Osteoblast (primary cell): ENCODE results near the gene ADGRD1. TPM values are rescaled to one million over a fixed set of nuclear protein-coding genes. Genes with fewer than 3 reads are reported as not detected.

Experiments
- DNase-seq: peaks from one replicate; pipeline ENCODE4 v3.0.0; 2011; ENCODE audit warnings: low spot score, mixed read lengths; ENCODE audit not compliant: insufficient read length; ENCODE audit errors: missing footprints
- H2AFZ ChIP-seq: 2 replicates; pipeline ENCODE4 v1.6.0; 2011; ENCODE audit warnings: mild to moderate bottlenecking, low read length
- H3K27ac ChIP-seq: 2 replicates; pipeline ENCODE4 v1.5.1; 2011; ENCODE audit warnings: mild to moderate bottlenecking, low read depth, low read length, moderate library complexity
- H3K27me3 ChIP-seq: 2 replicates; pipeline ENCODE4 v1.6.0; 2012; ENCODE audit warnings: mild to moderate bottlenecking, control low read depth, inconsistent platforms, low read length, moderate library complexity; ENCODE audit not compliant: insufficient read depth
- H3K36me3 ChIP-seq: 2 replicates; pipeline ENCODE4 v1.5.1; 2011; ENCODE audit warnings: mild to moderate bottlenecking, low read length, control low read depth, moderate library complexity; ENCODE audit not compliant: insufficient read depth
- H3K4me1 ChIP-seq: 2 replicates; pipeline ENCODE4 v1.5.1; 2011; ENCODE audit warnings: mild to moderate bottlenecking, low read length, control low read depth, moderate library complexity; ENCODE audit not compliant: insufficient read depth
- H3K4me2 ChIP-seq: 2 replicates; pipeline ENCODE4 v1.6.0; 2011; ENCODE audit warnings: mild to moderate bottlenecking, low read length; ENCODE audit not compliant: insufficient read depth
- H3K4me3 ChIP-seq: fragments of 200-600 bp; sonication (generic); 3 replicates; pipeline ENCODE4 v1.5.1; 2012; ENCODE audit warnings: mild to moderate bottlenecking, low read length, inconsistent platforms; ENCODE audit not compliant: insufficient read depth
- H3K79me2 ChIP-seq: 2 replicates; pipeline ENCODE4 v1.6.0; 2012; ENCODE audit warnings: mild to moderate bottlenecking, low read length, control low read depth, inconsistent platforms; ENCODE audit not compliant: insufficient read depth
- H3K9me3 ChIP-seq: 2 replicates; pipeline ENCODE4 v1.5.1; 2011; ENCODE audit warnings: low read depth, low read length, control low read depth
- H4K20me1 ChIP-seq: 2 replicates; pipeline ENCODE4 v1.6.0; 2012; ENCODE audit warnings: mild to moderate bottlenecking, low read length, control low read depth; ENCODE audit not compliant: insufficient read depth
- total RNA-seq: library from RNA; depleted of rRNA; stranded (reverse); fragments of >200 nt; gene quantifications from 2 replicates; pipeline ENCODE4 v1.2.3, GENCODE V29; 2012
- TF ChIP-seq, protein P1 (sequence below): IDR thresholded peaks from 2 replicates; pipeline ENCODE4 v1.5.1; 2011; ENCODE audit warnings: mild to moderate bottlenecking, low read depth, low read length, moderate library complexity; ENCODE audit errors: extremely low read depth

The ADGRD1 gene
- total RNA-seq, 1 donor = 0.72 TPM

DNA sequence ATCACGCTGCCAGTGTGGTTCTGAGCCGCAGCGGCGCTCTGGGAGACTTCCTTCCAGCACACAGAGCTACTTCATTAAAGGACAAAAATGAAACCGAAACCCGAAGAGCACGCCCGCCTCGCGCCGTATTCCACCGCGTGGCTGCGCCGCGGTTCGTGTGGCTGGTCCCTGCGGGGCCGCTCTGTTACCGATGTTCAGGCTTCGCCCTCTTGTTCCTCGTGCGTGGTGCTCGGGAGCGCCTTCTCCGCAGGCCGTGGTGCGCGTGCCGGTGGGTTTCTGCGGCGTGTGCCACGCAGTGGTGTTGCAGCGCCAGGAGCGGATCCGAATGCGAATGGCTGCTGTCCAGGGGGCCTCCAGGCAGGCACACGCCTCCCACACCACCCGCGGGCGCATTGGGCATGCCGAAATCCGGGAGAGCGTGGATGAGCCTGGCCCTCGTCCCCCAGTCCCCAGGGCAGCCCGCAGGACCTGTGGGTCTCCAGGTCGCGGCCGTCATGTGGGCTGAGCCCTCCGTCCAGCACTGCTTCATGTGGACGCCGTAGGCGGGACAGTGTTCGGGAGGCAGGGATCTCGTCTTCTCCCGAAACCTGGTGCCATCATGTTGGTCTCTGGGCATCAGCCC lies 91.2 kb downstream of the ADGRD1 start:
- Histone ChIP-seq H3K79me2 (no peaks in the 10 kb centered on the region), H3K36me3 (no peaks in the 10 kb centered on the region), H4K20me1 (no peaks in the 10 kb centered on the region), H3K27ac (no peak overlapping the region), H3K4me1 (no peaks in the 10 kb centered on the region), H3K9me3 (peaks cover 1% of the 10 kb centered on the region), H2AFZ (no peak overlapping the region), H3K4me3 (no peak overlapping the region), H3K27me3 (no peaks in the 10 kb centered on the region), H3K4me2 (no peak overlapping the region)
- peak; percentile 54 for DNase-seq
- TF ChIP-seq, protein P1, sequence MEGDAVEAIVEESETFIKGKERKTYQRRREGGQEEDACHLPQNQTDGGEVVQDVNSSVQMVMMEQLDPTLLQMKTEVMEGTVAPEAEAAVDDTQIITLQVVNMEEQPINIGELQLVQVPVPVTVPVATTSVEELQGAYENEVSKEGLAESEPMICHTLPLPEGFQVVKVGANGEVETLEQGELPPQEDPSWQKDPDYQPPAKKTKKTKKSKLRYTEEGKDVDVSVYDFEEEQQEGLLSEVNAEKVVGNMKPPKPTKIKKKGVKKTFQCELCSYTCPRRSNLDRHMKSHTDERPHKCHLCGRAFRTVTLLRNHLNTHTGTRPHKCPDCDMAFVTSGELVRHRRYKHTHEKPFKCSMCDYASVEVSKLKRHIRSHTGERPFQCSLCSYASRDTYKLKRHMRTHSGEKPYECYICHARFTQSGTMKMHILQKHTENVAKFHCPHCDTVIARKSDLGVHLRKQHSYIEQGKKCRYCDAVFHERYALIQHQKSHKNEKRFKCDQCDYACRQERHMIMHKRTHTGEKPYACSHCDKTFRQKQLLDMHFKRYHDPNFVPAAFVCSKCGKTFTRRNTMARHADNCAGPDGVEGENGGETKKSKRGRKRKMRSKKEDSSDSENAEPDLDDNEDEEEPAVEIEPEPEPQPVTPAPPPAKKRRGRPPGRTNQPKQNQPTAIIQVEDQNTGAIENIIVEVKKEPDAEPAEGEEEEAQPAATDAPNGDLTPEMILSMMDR = no peak

DNA sequence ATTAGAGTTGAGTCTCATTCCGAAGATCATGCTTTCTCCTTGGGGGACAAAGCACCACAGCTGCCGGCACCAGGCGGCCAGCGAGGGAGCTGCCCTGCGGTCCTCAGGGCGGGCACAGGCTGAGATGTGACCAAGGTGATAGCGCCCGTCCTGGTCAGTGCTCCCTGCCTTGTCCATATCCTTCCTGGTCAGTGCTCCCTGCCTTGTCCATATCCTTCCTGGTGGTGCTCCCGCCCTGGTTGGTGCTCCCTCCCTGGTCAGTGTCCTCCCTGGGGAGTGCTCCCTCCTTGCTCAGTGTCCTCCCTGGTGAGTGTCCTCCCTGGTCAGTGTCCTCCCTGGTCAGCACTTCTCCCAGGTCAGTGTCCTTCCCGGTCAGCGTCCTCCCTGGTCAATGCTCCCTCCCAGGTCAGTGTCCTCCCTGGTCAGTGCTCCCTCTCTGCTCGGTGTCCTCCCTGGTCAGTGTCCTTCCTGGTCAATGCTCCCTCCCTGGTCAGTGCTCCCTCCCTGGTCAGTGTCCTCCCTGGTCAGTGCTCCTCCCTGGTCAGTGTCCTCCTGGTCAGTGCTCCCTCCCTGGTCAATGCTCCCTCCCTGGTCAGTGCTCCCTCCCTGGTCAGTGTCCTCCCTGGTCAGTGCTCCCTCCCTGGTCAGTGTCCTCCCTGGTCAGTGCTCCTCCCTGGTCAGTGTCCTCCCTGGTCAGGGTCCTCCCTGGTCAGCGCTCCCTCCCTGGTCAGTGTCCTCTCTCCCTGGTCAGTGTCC lies 92.2 kb downstream of the ADGRD1 start:
- no peaks in the 10 kb centered on the region for H3K27me3 ChIP-seq
- no peaks in the 10 kb centered on the region for H4K20me1 ChIP-seq
- no peaks in the 10 kb centered on the region for H3K4me1 ChIP-seq
- TF ChIP-seq, protein P1 = no peak
- peaks cover 1% of the 10 kb centered on the region for H3K9me3 ChIP-seq
- DNase-seq = peak; percentile 35
- no peak overlapping the region for H3K27ac ChIP-seq
- no peak overlapping the region for H3K4me3 ChIP-seq
- no peak overlapping the region for H2AFZ ChIP-seq
- H3K79me2 ChIP-seq = no peaks in the 10 kb centered on the region
- H3K36me3 ChIP-seq = no peaks in the 10 kb centered on the region
- H3K4me2 ChIP-seq = no peak overlapping the region

DNA sequence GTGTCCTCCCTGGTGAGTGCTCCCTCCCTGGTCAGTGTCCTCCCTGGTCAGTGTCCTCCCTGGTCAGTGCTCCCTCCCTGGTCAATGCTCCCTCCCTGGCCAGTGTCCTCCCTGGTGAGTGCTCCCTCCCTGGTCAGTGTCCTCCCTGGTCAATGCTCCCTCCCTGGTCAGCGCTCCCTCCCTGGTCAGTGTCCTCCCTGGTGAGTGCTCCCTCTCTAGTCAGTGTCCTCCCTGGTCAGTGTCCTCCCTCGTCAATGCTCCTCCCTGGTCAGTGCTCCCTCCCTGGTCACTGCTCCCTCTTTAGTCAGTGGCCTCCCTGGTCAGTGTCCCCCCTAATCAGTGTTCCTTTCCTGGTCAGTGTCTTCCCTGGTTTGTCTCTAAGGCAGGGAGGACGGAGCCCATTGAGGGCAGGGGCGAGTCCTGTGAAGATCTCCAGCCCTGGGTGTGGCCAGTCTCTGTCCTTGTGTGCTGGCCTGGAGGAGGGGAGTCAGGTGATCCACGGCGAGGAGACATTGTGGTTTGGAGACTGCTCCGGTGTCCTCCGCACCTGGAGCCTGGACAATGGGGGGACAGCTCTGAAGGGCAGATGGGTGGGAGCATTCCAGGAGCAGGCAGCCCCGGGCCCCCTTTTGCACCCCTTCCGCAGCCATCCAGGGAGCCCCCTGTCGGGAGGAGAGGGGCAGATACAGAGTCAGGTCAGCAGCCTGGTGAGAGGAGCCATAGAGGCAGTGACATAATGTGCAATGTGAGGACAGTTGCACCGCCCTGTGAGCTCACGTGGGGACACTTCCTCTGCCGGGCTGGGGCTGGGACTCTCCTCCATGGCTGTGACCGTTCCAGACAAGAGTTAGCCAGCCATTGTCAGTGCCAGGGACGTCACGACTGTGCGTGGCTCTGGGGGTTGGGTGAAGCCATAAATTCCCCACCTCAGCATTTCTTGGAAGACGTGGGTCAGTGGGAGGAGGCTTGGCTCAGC lies 93.4 kb downstream of the ADGRD1 start:
- Histone ChIP-seq H3K27me3 (no peaks in the 10 kb centered on the region), H3K27ac (no peak overlapping the region), H2AFZ (no peak overlapping the region), H3K36me3 (no peaks in the 10 kb centered on the region), H3K9me3 (peaks cover 1% of the 10 kb centered on the region), H3K4me2 (no peak overlapping the region), H4K20me1 (no peaks in the 10 kb centered on the region), H3K4me3 (no peak overlapping the region), H3K4me1 (no peaks in the 10 kb centered on the region), H3K79me2 (no peaks in the 10 kb centered on the region)
- DNase-seq = peak; percentile 49
- TF ChIP-seq, protein P1 = no peak
